ENCODE results near the gene ATP8B1.
"Not testable (repeated sequence)": the region's sequence is repeated elsewhere in the genome, so short reads cannot be mapped to it uniquely, and the experiment has no call there.

- not testable (repeated sequence) for TF ChIP-seq CTCF (IDR thresholded peaks at IDR 0.05 in 8 of 11, conservative IDR thresholded peaks at IDR 0.05 in 3 of 11); POLR2A (IDR thresholded peaks at IDR 0.05)
Measured at GRCh38 chr18:57820583-57820982, 17.5 kb upstream of the ATP8B1 start.

All from spleen (tissue), 7 donors.